ENCODE results near the gene IRX5. TPM values are rescaled to one million over a fixed set of nuclear protein-coding genes. Genes with fewer than 3 reads are reported as not detected.

The IRX5 gene
- total and polyA plus RNA-seq, 2 donors (not counting 1 experiment from before 2014, with no cell fraction given), result 0.05 to 0.17 TPM

DNA sequence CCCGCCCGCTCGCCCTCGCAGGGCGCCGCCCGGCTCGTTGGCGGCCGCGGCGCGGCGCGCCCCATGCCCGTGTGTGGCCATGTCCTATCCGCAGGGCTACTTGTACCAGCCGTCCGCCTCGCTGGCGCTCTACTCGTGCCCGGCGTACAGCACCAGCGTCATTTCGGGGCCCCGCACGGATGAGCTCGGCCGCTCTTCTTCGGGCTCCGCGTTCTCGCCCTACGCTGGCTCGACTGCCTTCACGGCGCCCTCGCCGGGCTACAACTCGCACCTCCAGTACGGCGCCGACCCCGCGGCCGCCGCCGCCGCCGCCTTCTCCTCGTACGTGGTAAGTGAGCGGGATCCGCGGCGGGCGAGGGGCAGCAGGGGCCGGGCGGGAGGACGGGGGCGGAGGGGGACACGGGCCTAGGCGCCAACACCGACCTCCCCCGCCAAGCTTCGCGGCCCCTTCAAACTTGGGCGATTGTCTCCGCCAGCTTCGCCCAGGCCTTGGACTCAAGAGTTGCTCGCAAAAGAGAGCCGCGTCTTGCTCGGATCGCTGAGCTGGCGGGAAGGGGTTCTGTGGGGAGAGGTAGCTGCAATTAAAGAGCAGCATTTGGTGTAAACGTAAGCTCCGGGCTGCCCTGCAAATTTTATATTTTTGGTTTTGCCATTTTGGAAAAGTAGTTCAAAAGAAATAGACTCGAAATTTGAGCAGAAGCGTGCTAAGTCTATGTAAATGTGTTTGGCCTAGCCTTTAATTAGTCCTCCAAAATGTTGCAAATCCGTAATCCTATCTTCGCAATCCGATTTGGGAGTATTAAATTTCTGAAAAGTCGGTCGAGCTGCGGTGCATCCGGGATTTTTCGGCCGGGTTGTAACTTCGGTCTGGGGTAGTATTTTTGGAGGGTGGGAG, 702 bp downstream of the IRX5 start:
- no peaks in the 10 kb centered on the region for H4K20me1 ChIP-seq (ENCODE audit: control insufficient read depth, extremely low read depth, insufficient read depth, low read length)
- no peaks in the 10 kb centered on the region for H3K79me2 ChIP-seq (ENCODE audit: control insufficient read depth, insufficient read depth, low read length)
- DNase-seq (ENCODE audit: low read depth in 2 of 2), result peak in 1 of 2 donors; percentile 53
- no peak overlapping the region for H2AFZ ChIP-seq (ENCODE audit: low read length)
- H3K9ac ChIP-seq (ENCODE audit: insufficient read depth, low read length), result no peak overlapping the region
- H3K9me3 ChIP-seq (ENCODE audit: control insufficient read depth, insufficient read depth, low read depth, low read length), result no peaks in the 10 kb centered on the region
- peak overlapping the region in 1 of 4 experiments; percentile 22 for H3K4me3 ChIP-seq (replicated peaks in 1 of 4; ENCODE audit: control extremely low read depth in 1 of 4, insufficient read depth in 1 of 4, low read depth in 3 of 4, low read length in 4 of 4)
- peaks cover 2% of the 10 kb centered on the region for H3K4me1 ChIP-seq (ENCODE audit: control insufficient read depth, extremely low read depth, insufficient read depth, low read length)
- H3K27ac ChIP-seq (ENCODE audit: insufficient read depth, low read length), result no peak overlapping the region
- TF ChIP-seq EZH2 (IDR thresholded peaks at IDR 0.05; ENCODE audit: low read length, missing control alignments) (peak; percentile 74), CTCF (conservative IDR thresholded peaks at IDR 0.05 in 1 of 2, IDR thresholded peaks at IDR 0.05 in 1 of 2; ENCODE audit: low read depth in 1 of 2, low read length in 2 of 2) (no peak)
- no peaks in the 10 kb centered on the region for H3K36me3 ChIP-seq (ENCODE audit: control insufficient read depth, insufficient read depth, low read length)
- no peak overlapping the region for H3K4me2 ChIP-seq (ENCODE audit: extremely low read depth, insufficient read depth, low read length)
- peaks cover 47% of the 10 kb centered on the region for H3K27me3 ChIP-seq (ENCODE audit: control insufficient read depth, insufficient read depth, low read length)

DNA sequence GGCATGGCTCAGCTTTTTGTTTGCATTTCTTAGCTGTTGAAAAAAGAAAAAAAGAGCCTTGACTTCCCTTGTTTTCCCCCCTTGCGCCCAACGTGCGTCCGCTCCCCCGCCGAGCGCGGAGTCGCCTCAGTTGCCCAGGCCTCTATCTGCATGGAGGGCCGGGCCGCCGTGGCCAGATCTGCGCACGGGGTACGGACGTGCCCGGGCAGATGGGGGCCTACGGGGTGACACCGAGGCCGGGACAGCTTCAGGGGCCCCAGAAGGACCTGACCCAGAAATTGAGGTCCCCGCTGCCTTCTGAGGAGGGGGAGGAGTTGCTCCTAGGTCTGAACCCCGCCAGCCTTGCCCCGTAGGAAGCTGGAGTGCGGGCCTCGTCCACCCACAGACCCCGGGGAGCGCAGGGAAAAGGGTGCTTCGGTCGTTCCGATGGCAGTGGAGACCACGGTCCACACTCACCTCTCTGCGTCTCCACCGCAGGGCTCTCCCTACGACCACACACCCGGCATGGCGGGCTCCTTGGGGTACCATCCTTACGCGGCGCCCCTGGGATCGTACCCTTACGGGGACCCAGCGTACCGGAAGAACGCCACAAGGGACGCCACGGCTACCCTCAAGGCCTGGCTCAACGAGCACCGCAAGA, 1.5 kb downstream of the IRX5 start:
- no peaks in the 10 kb centered on the region for H3K79me2 ChIP-seq (ENCODE audit: control insufficient read depth, insufficient read depth, low read length)
- H4K20me1 ChIP-seq (ENCODE audit: control insufficient read depth, extremely low read depth, insufficient read depth, low read length), result no peaks in the 10 kb centered on the region
- no peaks in the 10 kb centered on the region for H3K36me3 ChIP-seq (ENCODE audit: control insufficient read depth, insufficient read depth, low read length)
- no peak overlapping the region for H3K27ac ChIP-seq (ENCODE audit: insufficient read depth, low read length)
- no peak overlapping the region for H2AFZ ChIP-seq (ENCODE audit: low read length)
- DNase-seq (ENCODE audit: low read depth in 2 of 2), result peak in 1 of 2 donors; percentile 34
- H3K9ac ChIP-seq (ENCODE audit: insufficient read depth, low read length), result no peak overlapping the region
- H3K27me3 ChIP-seq (ENCODE audit: control insufficient read depth, insufficient read depth, low read length), result peaks cover 55% of the 10 kb centered on the region
- H3K4me2 ChIP-seq (ENCODE audit: extremely low read depth, insufficient read depth, low read length), result no peak overlapping the region
- H3K4me1 ChIP-seq (ENCODE audit: control insufficient read depth, extremely low read depth, insufficient read depth, low read length), result peaks cover 2% of the 10 kb centered on the region
- H3K4me3 ChIP-seq (replicated peaks in 1 of 4; ENCODE audit: control extremely low read depth in 1 of 4, insufficient read depth in 1 of 4, low read depth in 3 of 4, low read length in 4 of 4), result no peak overlapping the region
- no peaks in the 10 kb centered on the region for H3K9me3 ChIP-seq (ENCODE audit: control insufficient read depth, insufficient read depth, low read depth, low read length)
- TF ChIP-seq CTCF (conservative IDR thresholded peaks at IDR 0.05 in 1 of 2, IDR thresholded peaks at IDR 0.05 in 1 of 2; ENCODE audit: low read depth in 1 of 2, low read length in 2 of 2) (no peak), EZH2 (IDR thresholded peaks at IDR 0.05; ENCODE audit: low read length, missing control alignments) (peak; percentile 23)

DNA sequence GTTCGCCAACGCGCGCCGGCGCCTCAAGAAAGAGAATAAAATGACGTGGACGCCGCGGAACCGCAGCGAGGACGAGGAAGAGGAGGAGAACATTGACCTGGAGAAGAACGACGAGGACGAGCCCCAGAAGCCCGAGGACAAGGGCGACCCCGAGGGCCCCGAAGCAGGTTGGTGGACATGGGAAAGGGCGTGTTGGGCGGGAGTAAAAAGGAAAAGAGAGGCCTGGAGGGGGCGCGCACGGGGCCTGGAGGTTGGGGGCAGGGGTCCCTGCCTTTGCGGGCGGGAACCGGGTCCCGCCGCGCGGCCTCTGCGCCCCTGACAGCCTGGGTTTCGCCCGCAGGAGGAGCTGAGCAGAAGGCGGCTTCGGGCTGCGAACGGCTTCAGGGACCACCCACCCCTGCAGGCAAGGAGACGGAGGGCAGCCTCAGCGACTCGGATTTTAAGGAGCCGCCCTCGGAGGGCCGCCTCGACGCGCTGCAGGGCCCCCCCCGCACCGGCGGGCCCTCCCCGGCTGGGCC, 2.1 kb downstream of the IRX5 start:
- no peak overlapping the region for H3K4me3 ChIP-seq (replicated peaks in 1 of 4; ENCODE audit: control extremely low read depth in 1 of 4, insufficient read depth in 1 of 4, low read depth in 3 of 4, low read length in 4 of 4)

More for the DNA sequence above, 2.1 kb downstream of the IRX5 start:
- Histone ChIP-seq H3K27ac (ENCODE audit: insufficient read depth, low read length) (no peak overlapping the region), H2AFZ (ENCODE audit: low read length) (no peak overlapping the region), H4K20me1 (ENCODE audit: control insufficient read depth, extremely low read depth, insufficient read depth, low read length) (no peaks in the 10 kb centered on the region), H3K79me2 (ENCODE audit: control insufficient read depth, insufficient read depth, low read length) (no peaks in the 10 kb centered on the region), H3K36me3 (ENCODE audit: control insufficient read depth, insufficient read depth, low read length) (no peaks in the 10 kb centered on the region), H3K4me2 (ENCODE audit: extremely low read depth, insufficient read depth, low read length) (no peak overlapping the region), H3K9ac (ENCODE audit: insufficient read depth, low read length) (no peak overlapping the region), H3K4me1 (ENCODE audit: control insufficient read depth, extremely low read depth, insufficient read depth, low read length) (peaks cover 2% of the 10 kb centered on the region), H3K9me3 (ENCODE audit: control insufficient read depth, insufficient read depth, low read depth, low read length) (no peaks in the 10 kb centered on the region), H3K27me3 (ENCODE audit: control insufficient read depth, insufficient read depth, low read length) (peaks cover 59% of the 10 kb centered on the region)
- peak in 1 of 2 donors; percentile 39 for DNase-seq (ENCODE audit: low read depth in 2 of 2)
- no peak for TF ChIP-seq CTCF (conservative IDR thresholded peaks at IDR 0.05 in 1 of 2, IDR thresholded peaks at IDR 0.05 in 1 of 2; ENCODE audit: low read depth in 1 of 2, low read length in 2 of 2)
- TF ChIP-seq EZH2 (IDR thresholded peaks at IDR 0.05; ENCODE audit: low read length, missing control alignments), result no peak
